GM21423 (cell line): ENCODE results near the gene EFS.
"Not testable (repeated sequence)": the region's sequence is repeated elsewhere in the genome, so short reads cannot be mapped to it uniquely, and the experiment has no call there.

ENCODE experiments used
- ATAC-seq: cut with Tn5 transposase; IDR thresholded peaks from one replicate; pipeline ENCODE4 v1.9.1; 2021; ENCODE audit warnings: mild to moderate bottlenecking, moderate library complexity; ENCODE audit not compliant: unreplicated experiment

The EFS gene

GRCh38 chr14:23400496-23401149 is 35.7 kb upstream of the EFS start:
- ATAC-seq, result not testable (repeated sequence)

GRCh38 chr14:23399591-23399990 is 34.6 kb upstream of the EFS start:
- no peak for ATAC-seq

GRCh38 chr14:23399136-23399535 is 34.2 kb upstream of the EFS start:
- no peak for ATAC-seq

GRCh38 chr14:23398348-23398747 is 33.4 kb upstream of the EFS start:
- ATAC-seq, result no peak

GRCh38 chr14:23396781-23397407 is 31.9 kb upstream of the EFS start:
- no peak for ATAC-seq

GRCh38 chr14:23396126-23396525 is 31.2 kb upstream of the EFS start:
- ATAC-seq, result no peak

GRCh38 chr14:23392613-23393012 is 27.6 kb upstream of the EFS start:
- ATAC-seq, result no peak

- ATAC-seq, result not testable (repeated sequence)
These were observed 24.9 kb upstream of the EFS start for GRCh38 chr14:23389871-23390270.

GRCh38 chr14:23389396-23389795 is 24.4 kb upstream of the EFS start:
- ATAC-seq, result no peak

- ATAC-seq, result no peak
These were observed 24.0 kb upstream of the EFS start for GRCh38 chr14:23388996-23389395.

- no peak for ATAC-seq
These were observed 23.2 kb upstream of the EFS start for GRCh38 chr14:23387916-23388882.

- ATAC-seq, result no peak
These were observed 22.0 kb upstream of the EFS start for GRCh38 chr14:23386999-23387398.

- ATAC-seq, result not testable (repeated sequence)
These were observed 21.3 kb upstream of the EFS start for GRCh38 chr14:23386266-23386657.

GRCh38 chr14:23385642-23386265 is 20.8 kb upstream of the EFS start:
- ATAC-seq, result no peak

- ATAC-seq, result no peak
These were observed 20.3 kb upstream of the EFS start for GRCh38 chr14:23385244-23385641.

- no peak for ATAC-seq
These were observed 19.6 kb upstream of the EFS start for GRCh38 chr14:23384364-23385080.

GRCh38 chr14:23382731-23383440 is 17.9 kb upstream of the EFS start:
- no peak for ATAC-seq

GRCh38 chr14:23382276-23382675 is 17.3 kb upstream of the EFS start:
- no peak for ATAC-seq

GRCh38 chr14:23381871-23382270 is 16.9 kb upstream of the EFS start:
- ATAC-seq, result no peak

- no peak for ATAC-seq
These were observed 16.0 kb upstream of the EFS start for GRCh38 chr14:23380976-23381375.
